ENCODE data around the gene TRIM14.

Gene TRIM14

DNA sequence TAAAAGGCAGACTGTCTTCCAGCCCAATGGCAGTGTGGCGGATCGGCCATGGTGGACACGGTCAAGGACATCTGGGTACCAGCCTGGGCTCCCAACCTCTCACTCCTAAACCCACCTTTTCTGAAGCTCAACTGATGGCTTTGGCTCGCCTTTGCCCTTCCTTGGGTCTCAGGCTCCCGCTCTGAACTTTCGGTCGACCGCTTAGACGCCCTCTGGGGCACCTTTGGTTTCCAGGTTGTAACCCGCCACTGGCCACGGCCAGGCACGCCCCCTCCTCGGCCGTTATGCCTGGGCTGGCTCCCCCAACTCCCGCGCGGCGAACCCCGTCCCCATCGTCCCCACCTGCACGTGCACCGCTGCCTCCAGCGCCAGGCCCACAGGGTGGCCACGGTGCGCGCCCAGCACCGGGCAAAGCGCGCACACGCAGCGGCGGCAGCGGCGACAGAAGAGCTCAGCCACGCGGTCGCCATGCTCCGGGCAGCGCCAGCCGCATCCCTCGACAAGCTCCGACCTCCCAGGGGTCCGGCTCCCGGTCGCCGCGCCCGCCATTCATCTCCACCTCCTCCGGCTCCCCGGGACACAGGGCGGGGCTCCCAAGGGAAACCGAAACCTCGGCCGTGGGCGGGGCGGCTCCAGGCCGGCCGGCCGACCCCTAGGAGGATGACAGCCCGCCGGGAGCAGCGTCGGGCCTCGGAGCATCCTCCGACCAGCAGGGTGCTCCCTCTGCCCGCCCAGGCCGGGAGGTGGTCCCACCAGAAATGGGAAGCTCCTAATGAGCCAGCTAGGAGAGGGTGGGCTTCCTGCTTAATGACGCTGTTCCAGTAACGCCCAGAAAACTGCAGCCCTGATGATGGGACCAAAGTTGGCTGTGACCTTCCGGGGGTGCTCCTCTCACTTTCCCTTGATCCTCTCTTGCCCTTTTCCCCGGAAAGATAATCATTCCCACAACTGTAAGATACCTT is at the start of gene TRIM14 (continued):
- TF ChIP-seq EGR2 (tag by site-specific recombination; IDR thresholded peaks at IDR 0.05; ENCODE audit: low read depth) (0 out of 2 replicates have a peak, but pooled peaks have one; percentile 27), ZNF223 (tag by site-specific recombination; IDR thresholded peaks at IDR 0.05) (no peak), ZNF530 (tag by site-specific recombination; IDR thresholded peaks at IDR 0.05; ENCODE audit: low read depth) (no peak), ZNF391 (tag by site-specific recombination; IDR thresholded peaks at IDR 0.05; ENCODE audit: borderline replicate concordance, low read depth) (no peak), ZNF121 (tag by site-specific recombination; IDR thresholded peaks at IDR 0.05) (no peak), ZNF16 (tag by site-specific recombination; IDR thresholded peaks at IDR 0.05; ENCODE audit: low read depth) (no peak), HOXD13 (CRISPR knock-in tag; IDR thresholded peaks at IDR 0.05; ENCODE audit: borderline replicate concordance) (no peak), ZBTB17 (tag by site-specific recombination; IDR thresholded peaks at IDR 0.05) (no peak), ZNF354C (tag by site-specific recombination; IDR thresholded peaks at IDR 0.05; ENCODE audit: borderline replicate concordance, low read depth) (no peak), ZNF140 (tag by site-specific recombination; IDR thresholded peaks at IDR 0.05) (no peak), ZNF248 (tag by site-specific recombination; IDR thresholded peaks at IDR 0.05) (no peak), ZNF394 (tag by site-specific recombination; IDR thresholded peaks at IDR 0.05; ENCODE audit: borderline replicate concordance) (peak; percentile 99), ZNF664 (tag by site-specific recombination; IDR thresholded peaks at IDR 0.05) (no peak), ZBTB1 (tag by site-specific recombination; IDR thresholded peaks at IDR 0.05) (no peak), ZNF776 (tag by site-specific recombination; IDR thresholded peaks at IDR 0.05; ENCODE audit: borderline replicate concordance) (no peak)
- TF ChIP-seq, protein P1, sequence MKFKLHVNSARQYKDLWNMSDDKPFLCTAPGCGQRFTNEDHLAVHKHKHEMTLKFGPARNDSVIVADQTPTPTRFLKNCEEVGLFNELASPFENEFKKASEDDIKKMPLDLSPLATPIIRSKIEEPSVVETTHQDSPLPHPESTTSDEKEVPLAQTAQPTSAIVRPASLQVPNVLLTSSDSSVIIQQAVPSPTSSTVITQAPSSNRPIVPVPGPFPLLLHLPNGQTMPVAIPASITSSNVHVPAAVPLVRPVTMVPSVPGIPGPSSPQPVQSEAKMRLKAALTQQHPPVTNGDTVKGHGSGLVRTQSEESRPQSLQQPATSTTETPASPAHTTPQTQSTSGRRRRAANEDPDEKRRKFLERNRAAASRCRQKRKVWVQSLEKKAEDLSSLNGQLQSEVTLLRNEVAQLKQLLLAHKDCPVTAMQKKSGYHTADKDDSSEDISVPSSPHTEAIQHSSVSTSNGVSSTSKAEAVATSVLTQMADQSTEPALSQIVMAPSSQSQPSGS (tag by site-specific recombination; IDR thresholded peaks at IDR 0.05; ENCODE audit: low read depth), result no peak
- TF ChIP-seq, protein P2, sequence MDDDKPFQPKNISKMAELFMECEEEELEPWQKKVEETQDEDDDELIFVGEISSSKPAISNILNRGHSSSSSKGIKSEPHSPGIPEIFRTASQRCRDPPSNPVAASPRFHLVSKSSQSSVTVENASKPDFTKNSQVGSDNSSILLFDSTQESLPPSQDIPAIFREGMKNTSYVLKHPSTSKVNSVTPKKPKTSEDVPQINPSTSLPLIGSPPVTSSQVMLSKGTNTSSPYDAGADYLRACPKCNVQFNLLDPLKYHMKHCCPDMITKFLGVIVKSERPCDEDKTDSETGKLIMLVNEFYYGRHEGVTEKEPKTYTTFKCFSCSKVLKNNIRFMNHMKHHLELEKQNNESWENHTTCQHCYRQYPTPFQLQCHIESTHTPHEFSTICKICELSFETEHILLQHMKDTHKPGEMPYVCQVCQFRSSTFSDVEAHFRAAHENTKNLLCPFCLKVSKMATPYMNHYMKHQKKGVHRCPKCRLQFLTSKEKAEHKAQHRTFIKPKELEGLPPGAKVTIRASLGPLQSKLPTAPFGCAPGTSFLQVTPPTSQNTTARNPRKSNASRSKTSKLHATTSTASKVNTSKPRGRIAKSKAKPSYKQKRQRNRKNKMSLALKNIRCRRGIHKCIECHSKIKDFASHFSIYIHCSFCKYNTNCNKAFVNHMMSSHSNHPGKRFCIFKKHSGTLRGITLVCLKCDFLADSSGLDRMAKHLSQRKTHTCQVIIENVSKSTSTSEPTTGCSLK (tag by site-specific recombination; IDR thresholded peaks at IDR 0.05), result no peak
- TF ChIP-seq, protein P3, sequence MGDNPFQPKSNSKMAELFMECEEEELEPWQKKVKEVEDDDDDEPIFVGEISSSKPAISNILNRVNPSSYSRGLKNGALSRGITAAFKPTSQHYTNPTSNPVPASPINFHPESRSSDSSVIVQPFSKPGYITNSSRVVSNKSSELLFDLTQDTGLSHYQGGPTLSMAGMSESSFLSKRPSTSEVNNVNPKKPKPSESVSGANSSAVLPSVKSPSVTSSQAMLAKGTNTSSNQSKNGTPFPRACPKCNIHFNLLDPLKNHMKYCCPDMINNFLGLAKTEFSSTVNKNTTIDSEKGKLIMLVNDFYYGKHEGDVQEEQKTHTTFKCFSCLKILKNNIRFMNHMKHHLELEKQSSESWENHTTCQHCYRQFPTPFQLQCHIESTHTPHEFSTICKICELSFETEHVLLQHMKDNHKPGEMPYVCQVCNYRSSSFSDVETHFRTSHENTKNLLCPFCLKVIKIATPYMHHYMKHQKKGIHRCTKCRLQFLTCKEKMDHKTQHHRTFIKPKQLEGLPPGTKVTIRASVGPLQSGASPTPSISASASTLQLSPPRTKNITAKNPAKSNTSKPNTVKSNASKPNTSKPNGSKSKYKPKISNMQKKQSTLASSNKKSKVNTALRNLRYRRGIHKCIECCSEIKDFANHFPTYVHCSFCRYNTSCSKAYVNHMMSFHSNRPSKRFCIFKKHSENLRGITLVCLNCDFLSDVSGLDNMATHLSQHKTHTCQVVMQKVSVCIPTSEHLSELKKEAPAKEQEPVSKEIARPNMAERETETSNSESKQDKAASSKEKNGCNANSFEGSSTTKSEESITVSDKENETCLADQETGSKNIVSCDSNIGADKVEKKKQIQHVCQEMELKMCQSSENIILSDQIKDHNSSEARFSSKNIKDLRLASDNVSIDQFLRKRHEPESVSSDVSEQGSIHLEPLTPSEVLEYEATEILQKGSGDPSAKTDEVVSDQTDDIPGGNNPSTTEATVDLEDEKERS (tag by site-specific recombination; IDR thresholded peaks at IDR 0.05), result no peak
- TF ChIP-seq, protein P4, sequence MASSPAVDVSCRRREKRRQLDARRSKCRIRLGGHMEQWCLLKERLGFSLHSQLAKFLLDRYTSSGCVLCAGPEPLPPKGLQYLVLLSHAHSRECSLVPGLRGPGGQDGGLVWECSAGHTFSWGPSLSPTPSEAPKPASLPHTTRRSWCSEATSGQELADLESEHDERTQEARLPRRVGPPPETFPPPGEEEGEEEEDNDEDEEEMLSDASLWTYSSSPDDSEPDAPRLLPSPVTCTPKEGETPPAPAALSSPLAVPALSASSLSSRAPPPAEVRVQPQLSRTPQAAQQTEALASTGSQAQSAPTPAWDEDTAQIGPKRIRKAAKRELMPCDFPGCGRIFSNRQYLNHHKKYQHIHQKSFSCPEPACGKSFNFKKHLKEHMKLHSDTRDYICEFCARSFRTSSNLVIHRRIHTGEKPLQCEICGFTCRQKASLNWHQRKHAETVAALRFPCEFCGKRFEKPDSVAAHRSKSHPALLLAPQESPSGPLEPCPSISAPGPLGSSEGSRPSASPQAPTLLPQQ (tag by site-specific recombination; IDR thresholded peaks at IDR 0.05), result peak; percentile 92
- TF ChIP-seq, protein P5, sequence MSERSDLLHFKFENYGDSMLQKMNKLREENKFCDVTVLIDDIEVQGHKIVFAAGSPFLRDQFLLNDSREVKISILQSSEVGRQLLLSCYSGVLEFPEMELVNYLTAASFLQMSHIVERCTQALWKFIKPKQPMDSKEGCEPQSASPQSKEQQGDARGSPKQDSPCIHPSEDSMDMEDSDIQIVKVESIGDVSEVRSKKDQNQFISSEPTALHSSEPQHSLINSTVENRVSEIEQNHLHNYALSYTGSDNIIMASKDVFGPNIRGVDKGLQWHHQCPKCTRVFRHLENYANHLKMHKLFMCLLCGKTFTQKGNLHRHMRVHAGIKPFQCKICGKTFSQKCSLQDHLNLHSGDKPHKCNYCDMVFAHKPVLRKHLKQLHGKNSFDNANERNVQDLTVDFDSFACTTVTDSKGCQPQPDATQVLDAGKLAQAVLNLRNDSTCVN (tag by site-specific recombination; optimal IDR thresholded peaks at IDR 0.05), result peak; percentile 95
- TF ChIP-seq, protein P6, sequence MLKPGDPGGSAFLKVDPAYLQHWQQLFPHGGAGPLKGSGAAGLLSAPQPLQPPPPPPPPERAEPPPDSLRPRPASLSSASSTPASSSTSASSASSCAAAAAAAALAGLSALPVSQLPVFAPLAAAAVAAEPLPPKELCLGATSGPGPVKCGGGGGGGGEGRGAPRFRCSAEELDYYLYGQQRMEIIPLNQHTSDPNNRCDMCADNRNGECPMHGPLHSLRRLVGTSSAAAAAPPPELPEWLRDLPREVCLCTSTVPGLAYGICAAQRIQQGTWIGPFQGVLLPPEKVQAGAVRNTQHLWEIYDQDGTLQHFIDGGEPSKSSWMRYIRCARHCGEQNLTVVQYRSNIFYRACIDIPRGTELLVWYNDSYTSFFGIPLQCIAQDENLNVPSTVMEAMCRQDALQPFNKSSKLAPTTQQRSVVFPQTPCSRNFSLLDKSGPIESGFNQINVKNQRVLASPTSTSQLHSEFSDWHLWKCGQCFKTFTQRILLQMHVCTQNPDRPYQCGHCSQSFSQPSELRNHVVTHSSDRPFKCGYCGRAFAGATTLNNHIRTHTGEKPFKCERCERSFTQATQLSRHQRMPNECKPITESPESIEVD (tag by site-specific recombination; IDR thresholded peaks at IDR 0.05), result no peak
- TF ChIP-seq, protein P7, sequence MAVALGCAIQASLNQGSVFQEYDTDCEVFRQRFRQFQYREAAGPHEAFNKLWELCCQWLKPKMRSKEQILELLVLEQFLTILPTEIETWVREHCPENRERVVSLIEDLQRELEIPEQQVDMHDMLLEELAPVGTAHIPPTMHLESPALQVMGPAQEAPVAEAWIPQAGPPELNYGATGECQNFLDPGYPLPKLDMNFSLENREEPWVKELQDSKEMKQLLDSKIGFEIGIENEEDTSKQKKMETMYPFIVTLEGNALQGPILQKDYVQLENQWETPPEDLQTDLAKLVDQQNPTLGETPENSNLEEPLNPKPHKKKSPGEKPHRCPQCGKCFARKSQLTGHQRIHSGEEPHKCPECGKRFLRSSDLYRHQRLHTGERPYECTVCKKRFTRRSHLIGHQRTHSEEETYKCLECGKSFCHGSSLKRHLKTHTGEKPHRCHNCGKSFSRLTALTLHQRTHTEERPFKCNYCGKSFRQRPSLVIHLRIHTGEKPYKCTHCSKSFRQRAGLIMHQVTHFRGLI (tag by site-specific recombination; IDR thresholded peaks at IDR 0.05), result no peak
- TF ChIP-seq, protein P8, sequence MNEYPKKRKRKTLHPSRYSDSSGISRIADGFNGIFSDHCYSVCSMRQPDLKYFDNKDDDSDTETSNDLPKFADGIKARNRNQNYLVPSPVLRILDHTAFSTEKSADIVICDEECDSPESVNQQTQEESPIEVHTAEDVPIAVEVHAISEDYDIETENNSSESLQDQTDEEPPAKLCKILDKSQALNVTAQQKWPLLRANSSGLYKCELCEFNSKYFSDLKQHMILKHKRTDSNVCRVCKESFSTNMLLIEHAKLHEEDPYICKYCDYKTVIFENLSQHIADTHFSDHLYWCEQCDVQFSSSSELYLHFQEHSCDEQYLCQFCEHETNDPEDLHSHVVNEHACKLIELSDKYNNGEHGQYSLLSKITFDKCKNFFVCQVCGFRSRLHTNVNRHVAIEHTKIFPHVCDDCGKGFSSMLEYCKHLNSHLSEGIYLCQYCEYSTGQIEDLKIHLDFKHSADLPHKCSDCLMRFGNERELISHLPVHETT (tag by site-specific recombination; IDR thresholded peaks at IDR 0.05), result no peak
